HCT116 (cell line): Measurements from ENCODE around the gene ATP13A2. TPM values are rescaled to one million over a fixed set of nuclear protein-coding genes. Genes with fewer than 3 reads are reported as not detected.

Source experiments
- ATAC-seq: fragments of 200-7000 bp; cut with Tn5 transposase; 2 replicates; pipeline ENCODE4 v1.9.1; 2020; ENCODE audit warnings: mild to moderate bottlenecking, moderate library complexity
- BruUV-seq: library from RNA; stranded (reverse); fragments of 400-500 nt; replicated peaks from 2 replicates; lab custom pipeline; 2021; lab: Mats Ljungman, UMichigan
- CTCF ChIA-PET: fragments of 300-600 bp; sonication (Branson Sonifier 250); formaldehyde crosslinking; loops from one replicate; lab custom pipeline; 2021; ENCODE audit warnings: antibody characterized with exemption; lab: Charles Lee
- POLR2A ChIA-PET: fragments of 300-600, 350-600 bp; sonication (Branson Sonifier 250); formaldehyde crosslinking; loops from one replicate; lab custom pipeline; 2021; ENCODE audit warnings: antibody characterized with exemption; lab: Charles Lee
- RAD21 ChIA-PET, 2 experiments: fragments of 300-600 bp; sonication (Branson Sonifier 250); formaldehyde crosslinking; loops; one replicate each; lab custom pipeline; 2023; ENCODE audit warnings: low total read pairs in 2 of 2; ENCODE audit not compliant: uncharacterized antibody in 2 of 2, unreplicated experiment in 2 of 2, low non-redundant PET in 1 of 2; lab: Charles Lee
- DNase-seq: peaks from one replicate; pipeline ENCODE4 v3.0.0-alpha.2; 2010; ENCODE audit warnings: low read depth, low spot score
- H2AFZ ChIP-seq: fragments of 200-600 bp; shearing (Covaris generic), sonication (generic); 2 replicates; pipeline ENCODE4 v1.6.1; 2017; ENCODE audit warnings: low read depth, mixed run types, mixed read lengths, antibody characterized with exemption, low read length; ENCODE audit not compliant: poor library complexity, severe bottlenecking
- H3K27ac ChIP-seq: 2 replicates; pipeline ENCODE4 v1.5.1; 2012; ENCODE audit warnings: low read depth, low read length
- H3K27me3 ChIP-seq: fragments of 200-600 bp; sonication (generic); 2 replicates; pipeline ENCODE4 v1.6.1; 2016; ENCODE audit warnings: mixed run types, low read length, mixed read lengths; ENCODE audit not compliant: insufficient read depth
- H3K36me3 ChIP-seq, 2 experiments: fragments of 200-500 bp in 1 of 2; fragments of 200-600 bp in 1 of 2; sonication (Bioruptor generic) in 1 of 2; sonication (generic) in 1 of 2; 2 replicates each; pipeline versions ENCODE4 v1.5.1 to v1.6.1; 2014 to 2016; ENCODE audit warnings: low read length in 2 of 2, inconsistent platforms in 1 of 2, mixed read lengths in 1 of 2, mixed run types in 1 of 2; ENCODE audit not compliant: insufficient read depth in 2 of 2, control insufficient read depth in 1 of 2
- H3K4me1 ChIP-seq, 2 experiments: fragments of 200-600 bp in 1 of 2; sonication (generic) in 1 of 2; 2 replicates each; pipeline versions ENCODE4 v1.5.1 to v1.6.1; 2012 to 2017; ENCODE audit warnings: low read length in 2 of 2, inconsistent platforms in 1 of 2, mild to moderate bottlenecking in 1 of 2, mixed read lengths in 1 of 2, mixed run types in 1 of 2, moderate library complexity in 1 of 2; ENCODE audit not compliant: insufficient read depth in 2 of 2, control insufficient read depth in 1 of 2
- H3K4me2 ChIP-seq: fragments of 200-600 bp; sonication (generic); 2 replicates; pipeline ENCODE4 v1.6.1; 2017; ENCODE audit warnings: mixed run types, low read length, mixed read lengths
- H3K4me3 ChIP-seq, 2 experiments: fragments of 200-600 bp in 1 of 2; sonication (generic) in 1 of 2; replicated peaks in 1 of 2; 2 replicates each; pipeline ENCODE4 v1.5.1; 2011 to 2016; ENCODE audit warnings: low read length in 2 of 2, control low read depth in 1 of 2, low read depth in 1 of 2, mild to moderate bottlenecking in 1 of 2, mixed read lengths in 1 of 2, mixed run types in 1 of 2
- H3K79me2 ChIP-seq: fragments of 200-600 bp; sonication (generic); 2 replicates; pipeline ENCODE4 v1.6.1; 2017; ENCODE audit warnings: mild to moderate bottlenecking, mixed run types, low read length, moderate library complexity, mixed read lengths; ENCODE audit not compliant: insufficient read depth
- H3K9ac ChIP-seq: fragments of 200-600 bp; sonication (generic); 2 replicates; pipeline ENCODE4 v1.6.1; 2016; ENCODE audit warnings: low read length, mixed read lengths
- H3K9me2 ChIP-seq: fragments of 200-600 bp; sonication (generic), shearing (Covaris generic); 2 replicates; pipeline ENCODE4 v1.6.1; 2017; ENCODE audit warnings: mixed run types, mild to moderate bottlenecking, moderate library complexity; ENCODE audit not compliant: insufficient read depth
- H3K9me3 ChIP-seq, 2 experiments: fragments of 200-500 bp in 1 of 2; fragments of 200-600 bp in 1 of 2; sonication (Bioruptor generic) in 1 of 2; sonication (generic) in 1 of 2; 2 replicates each; pipeline ENCODE4 v1.6.1; 2014 to 2017; ENCODE audit warnings: low read length in 2 of 2, mixed read lengths in 2 of 2, inconsistent platforms in 1 of 2, low read depth in 1 of 2, mild to moderate bottlenecking in 1 of 2, mixed run types in 1 of 2, moderate library complexity in 1 of 2; ENCODE audit not compliant: control insufficient read depth in 1 of 2, insufficient read depth in 1 of 2
- H4K20me1 ChIP-seq: fragments of 200-600 bp; sonication (generic), shearing (Covaris generic); 2 replicates; pipeline ENCODE4 v1.6.1; 2017; ENCODE audit warnings: mixed run types, mild to moderate bottlenecking, moderate library complexity; ENCODE audit not compliant: insufficient read depth
- ATF3 ChIP-seq: IDR thresholded peaks from 2 replicates; pipeline ENCODE4 v1.6.1; 2012
- ELF1 ChIP-seq: IDR thresholded peaks from 2 replicates; pipeline ENCODE4 v1.6.1; 2012; ENCODE audit warnings: low read depth, borderline replicate concordance
- EZH2phosphoT487 ChIP-seq: fragments of 200-600 bp; IDR thresholded peaks from 2 replicates; pipeline ENCODE4 v1.6.1; 2018; ENCODE audit warnings: antibody characterized with exemption, borderline replicate concordance
- POLR2AphosphoS5 ChIP-seq: IDR thresholded peaks from 2 replicates; pipeline ENCODE4 v1.6.1; 2011; ENCODE audit warnings: mild to moderate bottlenecking, low read depth, low read length, moderate library complexity
- SP1 ChIP-seq: IDR thresholded peaks from 2 replicates; pipeline ENCODE4 v1.6.1; 2012; ENCODE audit warnings: low read depth
- SRF ChIP-seq: IDR thresholded peaks from 2 replicates; pipeline ENCODE4 v1.6.1; 2012; ENCODE audit warnings: low read depth
- ZNF274 ChIP-seq: fragments of 200-500 bp; sonication (Bioruptor generic); IDR thresholded peaks from 2 replicates; pipeline ENCODE4 v1.6.1; 2014; ENCODE audit warnings: mild to moderate bottlenecking, low read depth, low read length, inconsistent platforms
- intact Hi-C: fragments of 100-400 bp; cut with micrococcal nuclease; formaldehyde crosslinking; loops from 2 replicates; pipeline ENCODE4 v1.10.0; 2022
- total RNA-seq: library from RNA; stranded (reverse); gene quantifications from one replicate; pipeline ENCODE4 v1.2.1, GENCODE V29; 2021; ENCODE audit not compliant: unreplicated experiment
- TF ChIP-seq, protein P1 (sequence below): IDR thresholded peaks from 2 replicates; pipeline ENCODE4 v1.6.1; 2011; ENCODE audit warnings: mild to moderate bottlenecking, low read length, moderate library complexity; ENCODE audit not compliant: insufficient replicate concordance; ENCODE audit errors: extremely low read depth

ATP13A2 gene
- total RNA-seq, 1 experiment from 2014 or later, result 60.5 TPM

DNA sequence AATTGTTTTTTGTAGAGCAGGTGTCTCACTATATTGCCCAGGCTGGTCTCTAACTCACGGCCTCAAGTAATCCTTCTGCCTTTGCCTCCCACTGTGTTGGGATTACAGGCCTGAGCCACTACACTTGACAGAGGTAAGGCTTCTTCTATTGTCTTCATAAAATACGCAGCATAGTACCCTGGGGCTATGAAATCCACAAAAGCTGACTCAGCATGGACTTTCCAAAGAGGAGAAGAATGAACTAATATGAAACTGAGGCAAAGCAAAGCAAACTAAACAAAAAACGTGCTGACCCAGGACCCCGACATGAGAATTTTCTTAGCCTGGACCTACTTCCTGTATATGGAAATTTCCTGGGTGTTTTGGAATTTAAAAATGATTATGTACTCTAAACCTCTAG, 18.5 kb upstream of the ATP13A2 start:
- ChIA-PET CTCF (no interaction called here), POLR2A (interaction anchor here (0.7 kb wide), 1 partner anchor 70 kb away, joined by 3 read pairs; no protein-coding TSS in a partner anchor), RAD21 (no interaction called here)
- Histone ChIP-seq H3K9me3 (no peaks in the 10 kb centered on the region), H3K79me2 (peaks cover 26% of the 10 kb centered on the region; the same call in 1 of the 2 replicates), H4K20me1 (no peaks in the 10 kb centered on the region; the same call in 1 of the 2 replicates), H3K4me3 (no peak overlapping the region), H3K27me3 (no peaks in the 10 kb centered on the region), H3K4me1 (no peaks in the 10 kb centered on the region), H3K36me3 (peaks cover 23 to 32% of the 10 kb centered on the region in 2 experiments), H3K4me2 (no peak overlapping the region), H3K9ac (no peak overlapping the region), H2AFZ (no peak overlapping the region), H3K27ac (no peak overlapping the region), H3K9me2 (no peaks in the 10 kb centered on the region)
- no peak for ATAC-seq
- no peak for DNase-seq
- no TSS peak for BruUV-seq
- intact Hi-C loops, result no loop called here
- TF ChIP-seq, protein P1, sequence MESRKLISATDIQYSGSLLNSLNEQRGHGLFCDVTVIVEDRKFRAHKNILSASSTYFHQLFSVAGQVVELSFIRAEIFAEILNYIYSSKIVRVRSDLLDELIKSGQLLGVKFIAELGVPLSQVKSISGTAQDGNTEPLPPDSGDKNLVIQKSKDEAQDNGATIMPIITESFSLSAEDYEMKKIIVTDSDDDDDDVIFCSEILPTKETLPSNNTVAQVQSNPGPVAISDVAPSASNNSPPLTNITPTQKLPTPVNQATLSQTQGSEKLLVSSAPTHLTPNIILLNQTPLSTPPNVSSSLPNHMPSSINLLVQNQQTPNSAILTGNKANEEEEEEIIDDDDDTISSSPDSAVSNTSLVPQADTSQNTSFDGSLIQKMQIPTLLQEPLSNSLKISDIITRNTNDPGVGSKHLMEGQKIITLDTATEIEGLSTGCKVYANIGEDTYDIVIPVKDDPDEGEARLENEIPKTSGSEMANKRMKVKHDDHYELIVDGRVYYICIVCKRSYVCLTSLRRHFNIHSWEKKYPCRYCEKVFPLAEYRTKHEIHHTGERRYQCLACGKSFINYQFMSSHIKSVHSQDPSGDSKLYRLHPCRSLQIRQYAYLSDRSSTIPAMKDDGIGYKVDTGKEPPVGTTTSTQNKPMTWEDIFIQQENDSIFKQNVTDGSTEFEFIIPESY, result no peak
- TF ChIP-seq POLR2AphosphoS5, result no peak
- no peak for TF ChIP-seq EZH2phosphoT487
- no peak for TF ChIP-seq ATF3
- TF ChIP-seq ZNF274, result no peak
- TF ChIP-seq SRF, result no peak
- TF ChIP-seq SP1, result no peak
- TF ChIP-seq ELF1, result no peak
